ENCODE measurements around the gene TMEM138.
A peak's percentile ranks its signal among the peaks of the same experiment; 100 is the strongest.

Gene TMEM138

GRCh38 chr11:61403658-61404057 lies 41.5 kb downstream of the TMEM138 start:
- WGBS (ENCODE audit: insufficient coverage), result 100% methylated on average over 1 of the region's 1 CpG
- Histone ChIP-seq H3K36me3 (ENCODE audit: control insufficient read depth in 4 of 4, insufficient read depth in 4 of 4, low read length in 3 of 4) (peaks cover 30 to 71% (median 51%) of the 10 kb centered on the region in 4 experiments), H3K27me3 (replicated peaks in 2 of 5; ENCODE audit: control insufficient read depth in 4 of 5, insufficient read depth in 5 of 5, low read length in 4 of 5) (no peaks in the 10 kb centered on the region), H3K4me1 (ENCODE audit: control extremely low read depth in 1 of 4, control insufficient read depth in 4 of 4, insufficient read depth in 4 of 4, low read length in 3 of 4) (no peaks in the 10 kb centered on the region), H3K4me3 (ENCODE audit: control insufficient read depth in 1 of 7, extremely low read depth in 1 of 7, insufficient read depth in 4 of 7, low read depth in 2 of 7, low read length in 6 of 7) (no peak overlapping the region), H3K9me3 (ENCODE audit: control extremely low read depth in 1 of 5, control insufficient read depth in 4 of 5, insufficient read depth in 2 of 5, low read depth in 1 of 5, low read length in 4 of 5) (no peaks in the 10 kb centered on the region), H3K27ac (ENCODE audit: insufficient read depth in 1 of 2, low read depth in 1 of 2, low read length in 2 of 2, poor library complexity in 1 of 2, severe bottlenecking in 2 of 2) (no peak overlapping the region)
- CTCF ChIA-PET, result interaction anchor here (0.7 to 2.0 kb wide), 3 partner anchors 8 to 19 kb away, joined by 3 to 7 read pairs (median 3); partner anchors contain the start of gene TMEM216
- POLR2A ChIA-PET, result no interaction called here
- no peak for DNase-seq

- CTCF ChIA-PET, result interaction anchor here (1.1 to 2.0 kb wide), 2 partner anchors 8 to 12 kb away, joined by 3 to 7 read pairs; partner anchors contain the start of gene TMEM216
- H3K9me3 ChIP-seq (ENCODE audit: control extremely low read depth in 1 of 5, control insufficient read depth in 4 of 5, insufficient read depth in 2 of 5, low read depth in 1 of 5, low read length in 4 of 5), result no peaks in the 10 kb centered on the region
- no peak overlapping the region for H3K4me3 ChIP-seq (ENCODE audit: control insufficient read depth in 1 of 7, extremely low read depth in 1 of 7, insufficient read depth in 4 of 7, low read depth in 2 of 7, low read length in 6 of 7)
- DNase-seq, result no peak
- POLR2A ChIA-PET, result no interaction called here
- no peaks in the 10 kb centered on the region for H3K27me3 ChIP-seq (replicated peaks in 2 of 5; ENCODE audit: control insufficient read depth in 4 of 5, insufficient read depth in 5 of 5, low read length in 4 of 5)
- WGBS (ENCODE audit: insufficient coverage), result 95% methylated on average over 4 of the region's 5 CpGs
- no peak overlapping the region for H3K27ac ChIP-seq (ENCODE audit: insufficient read depth in 1 of 2, low read depth in 1 of 2, low read length in 2 of 2, poor library complexity in 1 of 2, severe bottlenecking in 2 of 2)
- no peaks in the 10 kb centered on the region for H3K4me1 ChIP-seq (ENCODE audit: control extremely low read depth in 1 of 4, control insufficient read depth in 4 of 4, insufficient read depth in 4 of 4, low read length in 3 of 4)
- peaks cover 32 to 73% (median 51%) of the 10 kb centered on the region in 4 experiments for H3K36me3 ChIP-seq (ENCODE audit: control insufficient read depth in 4 of 4, insufficient read depth in 4 of 4, low read length in 3 of 4)
Observed at GRCh38 chr11:61404103-61404502, 41.9 kb downstream of the TMEM138 start.

GRCh38 chr11:61404641-61405040 lies 42.5 kb downstream of the TMEM138 start:
- POLR2A ChIA-PET, result no interaction called here
- WGBS (ENCODE audit: insufficient coverage), result 100% methylated on average over 3 of the region's 4 CpGs
- no peak for DNase-seq

GRCh38 chr11:61406067-61406466 lies 43.9 kb downstream of the TMEM138 start:
- ChIA-PET CTCF (interaction anchor here (1.0 to 1.4 kb wide), 2 partner anchors 15 to 25 kb away, joined by 3 read pairs; no protein-coding TSS in a partner anchor), POLR2A (no interaction called here)
- no peak for DNase-seq
- H3K4me1 ChIP-seq (ENCODE audit: control extremely low read depth in 1 of 4, control insufficient read depth in 4 of 4, insufficient read depth in 4 of 4, low read length in 3 of 4), result no peaks in the 10 kb centered on the region
- H3K36me3 ChIP-seq (ENCODE audit: control insufficient read depth in 4 of 4, insufficient read depth in 4 of 4, low read length in 3 of 4), result peaks cover 36 to 88% (median 60%) of the 10 kb centered on the region in 4 experiments
- no peaks in the 10 kb centered on the region for H3K27me3 ChIP-seq (replicated peaks in 2 of 5; ENCODE audit: control insufficient read depth in 4 of 5, insufficient read depth in 5 of 5, low read length in 4 of 5)
- 92% methylated on average over 2 of the region's 2 CpGs for WGBS (ENCODE audit: insufficient coverage)
- H3K4me3 ChIP-seq (ENCODE audit: control insufficient read depth in 1 of 7, extremely low read depth in 1 of 7, insufficient read depth in 4 of 7, low read depth in 2 of 7, low read length in 6 of 7), result no peak overlapping the region
- H3K27ac ChIP-seq (ENCODE audit: insufficient read depth in 1 of 2, low read depth in 1 of 2, low read length in 2 of 2, poor library complexity in 1 of 2, severe bottlenecking in 2 of 2), result no peak overlapping the region
- no peaks in the 10 kb centered on the region for H3K9me3 ChIP-seq (ENCODE audit: control extremely low read depth in 1 of 5, control insufficient read depth in 4 of 5, insufficient read depth in 2 of 5, low read depth in 1 of 5, low read length in 4 of 5)

More at GRCh38 chr11:61404641-61405040, 42.5 kb downstream of the TMEM138 start:
- Histone ChIP-seq H3K4me3 (ENCODE audit: control insufficient read depth in 1 of 7, extremely low read depth in 1 of 7, insufficient read depth in 4 of 7, low read depth in 2 of 7, low read length in 6 of 7) (no peak overlapping the region), H3K27me3 (replicated peaks in 2 of 5; ENCODE audit: control insufficient read depth in 4 of 5, insufficient read depth in 5 of 5, low read length in 4 of 5) (no peaks in the 10 kb centered on the region), H3K4me1 (ENCODE audit: control extremely low read depth in 1 of 4, control insufficient read depth in 4 of 4, insufficient read depth in 4 of 4, low read length in 3 of 4) (no peaks in the 10 kb centered on the region), H3K27ac (ENCODE audit: insufficient read depth in 1 of 2, low read depth in 1 of 2, low read length in 2 of 2, poor library complexity in 1 of 2, severe bottlenecking in 2 of 2) (no peak overlapping the region), H3K36me3 (ENCODE audit: control insufficient read depth in 4 of 4, insufficient read depth in 4 of 4, low read length in 3 of 4) (peaks cover 33 to 77% (median 53%) of the 10 kb centered on the region in 4 experiments), H3K9me3 (ENCODE audit: control extremely low read depth in 1 of 5, control insufficient read depth in 4 of 5, insufficient read depth in 2 of 5, low read depth in 1 of 5, low read length in 4 of 5) (no peaks in the 10 kb centered on the region)
- CTCF ChIA-PET, result interaction anchor here (2.0 kb wide), 1 partner anchor 12 kb away, joined by 7 read pairs; the partner anchor contains the start of gene TMEM216

GRCh38 chr11:61406991-61407728 lies 45.0 kb downstream of the TMEM138 start:
- Histone ChIP-seq H3K27ac (ENCODE audit: insufficient read depth in 1 of 2, low read depth in 1 of 2, low read length in 2 of 2, poor library complexity in 1 of 2, severe bottlenecking in 2 of 2) (no peak overlapping the region), H3K9me3 (ENCODE audit: control extremely low read depth in 1 of 5, control insufficient read depth in 4 of 5, insufficient read depth in 2 of 5, low read depth in 1 of 5, low read length in 4 of 5) (no peaks in the 10 kb centered on the region), H3K27me3 (replicated peaks in 2 of 5; ENCODE audit: control insufficient read depth in 4 of 5, insufficient read depth in 5 of 5, low read length in 4 of 5) (no peaks in the 10 kb centered on the region), H3K4me3 (ENCODE audit: control insufficient read depth in 1 of 7, extremely low read depth in 1 of 7, insufficient read depth in 4 of 7, low read depth in 2 of 7, low read length in 6 of 7) (no peak overlapping the region), H3K36me3 (ENCODE audit: control insufficient read depth in 4 of 4, insufficient read depth in 4 of 4, low read length in 3 of 4) (peaks cover 37 to 95% (median 68%) of the 10 kb centered on the region in 4 experiments), H3K4me1 (ENCODE audit: control extremely low read depth in 1 of 4, control insufficient read depth in 4 of 4, insufficient read depth in 4 of 4, low read length in 3 of 4) (no peaks in the 10 kb centered on the region)
- ChIA-PET POLR2A (interaction anchor here (0.7 kb wide), 1 partner anchor 29 kb away, joined by 3 read pairs; no protein-coding TSS in a partner anchor), CTCF (interaction anchor here (0.9 to 1.8 kb wide), 5 partner anchors 14 to 97 kb away, joined by 3 to 8 read pairs (median 3); no protein-coding TSS in a partner anchor)
- no peak for DNase-seq
- WGBS (ENCODE audit: insufficient coverage), result 96% methylated on average over 5 of the region's 5 CpGs

- no peak overlapping the region for H3K4me3 ChIP-seq (ENCODE audit: control insufficient read depth in 1 of 7, extremely low read depth in 1 of 7, insufficient read depth in 4 of 7, low read depth in 2 of 7, low read length in 6 of 7)
- no peak for DNase-seq
- peaks cover 0 to 2% (median 0%) of the 10 kb centered on the region in 4 experiments for H3K4me1 ChIP-seq (ENCODE audit: control extremely low read depth in 1 of 4, control insufficient read depth in 4 of 4, insufficient read depth in 4 of 4, low read length in 3 of 4)
- 86% methylated on average over 9 of the region's 9 CpGs for WGBS (ENCODE audit: insufficient coverage)
- POLR2A ChIA-PET, result interaction anchor here (1.0 kb wide), 1 partner anchor 18 kb away, joined by 4 read pairs; the partner anchor contains the start of genes CPSF7 and SDHAF2
- H3K36me3 ChIP-seq (ENCODE audit: control insufficient read depth in 4 of 4, insufficient read depth in 4 of 4, low read length in 3 of 4), result peaks cover 33 to 93% (median 72%) of the 10 kb centered on the region in 4 experiments
- no peaks in the 10 kb centered on the region for H3K9me3 ChIP-seq (ENCODE audit: control extremely low read depth in 1 of 5, control insufficient read depth in 4 of 5, insufficient read depth in 2 of 5, low read depth in 1 of 5, low read length in 4 of 5)
- H3K27me3 ChIP-seq (replicated peaks in 2 of 5; ENCODE audit: control insufficient read depth in 4 of 5, insufficient read depth in 5 of 5, low read length in 4 of 5), result no peaks in the 10 kb centered on the region
- CTCF ChIA-PET, result interaction anchor here (0.9 to 3.4 kb wide), 2 partner anchors 8 to 18 kb away, joined by 3 to 12 read pairs; no protein-coding TSS in a partner anchor
- peak overlapping the region in 1 of 2 experiments; percentile 11 for H3K27ac ChIP-seq (ENCODE audit: insufficient read depth in 1 of 2, low read depth in 1 of 2, low read length in 2 of 2, poor library complexity in 1 of 2, severe bottlenecking in 2 of 2)
Observed at GRCh38 chr11:61411589-61411988, 49.4 kb downstream of the TMEM138 start.

GRCh38 chr11:61413496-61413895 lies 51.3 kb downstream of the TMEM138 start:
- H3K27me3 ChIP-seq (replicated peaks in 2 of 5; ENCODE audit: control insufficient read depth in 4 of 5, insufficient read depth in 5 of 5, low read length in 4 of 5), result no peaks in the 10 kb centered on the region
- WGBS (ENCODE audit: insufficient coverage), result 95% methylated on average over 3 of the region's 3 CpGs
- H3K4me1 ChIP-seq (ENCODE audit: control extremely low read depth in 1 of 4, control insufficient read depth in 4 of 4, insufficient read depth in 4 of 4, low read length in 3 of 4), result peaks cover 0 to 15% (median 13%) of the 10 kb centered on the region in 4 experiments
- CTCF ChIA-PET, result interaction anchor here (1.3 kb wide), 1 partner anchor 20 kb away, joined by 3 read pairs; no protein-coding TSS in a partner anchor
- DNase-seq, result no peak
- H3K27ac ChIP-seq (ENCODE audit: insufficient read depth in 1 of 2, low read depth in 1 of 2, low read length in 2 of 2, poor library complexity in 1 of 2, severe bottlenecking in 2 of 2), result peak overlapping the region in 1 of 2 experiments; percentile 27
- POLR2A ChIA-PET, result interaction anchor here (0.6 to 0.7 kb wide), 2 partner anchors 12 to 16 kb away, joined by 3 to 7 read pairs; partner anchors contain the start of genes CPSF7 and SDHAF2
- no peak overlapping the region for H3K4me3 ChIP-seq (ENCODE audit: control insufficient read depth in 1 of 7, extremely low read depth in 1 of 7, insufficient read depth in 4 of 7, low read depth in 2 of 7, low read length in 6 of 7)
- H3K9me3 ChIP-seq (ENCODE audit: control extremely low read depth in 1 of 5, control insufficient read depth in 4 of 5, insufficient read depth in 2 of 5, low read depth in 1 of 5, low read length in 4 of 5), result no peaks in the 10 kb centered on the region
- peaks cover 24 to 91% (median 66%) of the 10 kb centered on the region in 4 experiments for H3K36me3 ChIP-seq (ENCODE audit: control insufficient read depth in 4 of 4, insufficient read depth in 4 of 4, low read length in 3 of 4)
